ENCODE measurements around the gene OR6N1.

OR6N1 gene

DNA sequence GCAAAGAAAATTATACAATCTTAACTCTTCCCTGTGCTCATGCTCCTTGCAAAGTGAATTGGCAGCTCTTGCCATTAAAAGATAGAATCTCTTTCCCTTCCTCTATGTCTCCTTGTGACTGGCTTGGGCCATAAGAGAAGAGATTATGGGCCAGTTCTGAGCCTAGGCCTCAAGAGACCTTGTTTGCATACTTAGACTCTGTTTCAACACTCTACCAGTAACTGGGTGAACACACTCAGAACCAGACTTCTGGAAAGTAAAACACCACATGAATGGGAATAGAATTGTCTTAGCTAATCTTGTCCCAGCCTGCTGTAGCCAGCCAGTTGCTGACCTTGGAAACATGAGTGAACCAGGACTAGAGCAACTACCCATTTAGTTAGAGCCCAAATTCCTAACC lies 36.1 kb downstream of the OR6N1 start:
- no peak for DNase-seq

DNA sequence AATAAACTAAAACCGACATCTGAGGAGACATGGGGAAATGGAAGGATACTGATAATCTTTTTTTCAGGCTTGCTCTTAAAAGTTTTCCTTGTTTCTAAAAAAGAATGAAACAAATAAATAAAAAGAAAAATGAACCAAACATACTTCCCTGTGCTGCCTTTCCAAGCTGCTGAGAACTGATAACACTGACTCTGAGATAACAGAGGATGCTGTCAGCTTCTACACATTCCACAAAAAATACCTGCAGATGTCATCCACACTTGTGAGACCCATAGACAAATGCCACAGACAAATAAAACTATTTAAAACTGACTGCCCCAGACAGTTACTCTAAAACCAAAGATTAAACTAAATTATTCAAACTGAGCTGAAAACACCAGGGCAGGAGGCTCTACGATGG lies 39.5 kb downstream of the OR6N1 start:
- DNase-seq, result no peak

DNA sequence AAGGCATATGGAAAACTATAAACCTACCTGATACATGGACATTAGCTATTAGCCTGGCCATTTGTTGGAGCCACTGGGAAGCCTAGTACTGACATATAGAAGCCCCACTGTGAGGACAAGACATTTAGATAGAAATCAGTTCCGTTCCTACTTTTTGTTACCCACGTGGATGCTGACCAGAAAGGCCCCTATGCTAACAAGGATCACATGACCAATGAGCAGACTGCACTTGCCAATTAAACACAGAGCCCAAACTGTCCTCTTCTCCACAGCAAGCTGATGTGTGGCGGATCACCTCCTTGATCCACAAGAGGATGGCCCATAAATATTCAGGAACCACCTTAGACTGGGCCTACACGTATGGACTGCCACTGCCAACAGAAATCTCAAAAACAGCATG lies 40.3 kb downstream of the OR6N1 start:
- DNase-seq, result no peak

DNA sequence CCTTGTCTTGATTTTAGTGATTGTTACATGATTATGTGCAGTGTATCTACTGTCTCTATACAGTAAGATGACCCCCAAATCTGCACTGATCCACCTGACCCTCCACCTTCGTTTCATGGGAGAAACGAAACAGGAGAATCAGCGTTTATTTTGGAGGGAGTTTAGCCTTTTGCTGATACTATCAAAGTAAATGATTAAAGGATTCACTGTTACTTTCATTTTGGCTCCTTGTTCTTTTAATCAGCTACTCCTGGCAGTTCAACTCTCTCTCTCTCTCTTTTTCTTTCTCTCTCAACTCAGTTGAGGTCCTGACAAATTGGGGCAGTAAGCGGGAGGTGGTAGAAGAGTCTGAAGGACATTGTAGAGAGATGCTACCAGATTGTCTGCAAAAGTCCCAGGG lies 41.5 kb downstream of the OR6N1 start:
- DNase-seq, result no peak

DNA sequence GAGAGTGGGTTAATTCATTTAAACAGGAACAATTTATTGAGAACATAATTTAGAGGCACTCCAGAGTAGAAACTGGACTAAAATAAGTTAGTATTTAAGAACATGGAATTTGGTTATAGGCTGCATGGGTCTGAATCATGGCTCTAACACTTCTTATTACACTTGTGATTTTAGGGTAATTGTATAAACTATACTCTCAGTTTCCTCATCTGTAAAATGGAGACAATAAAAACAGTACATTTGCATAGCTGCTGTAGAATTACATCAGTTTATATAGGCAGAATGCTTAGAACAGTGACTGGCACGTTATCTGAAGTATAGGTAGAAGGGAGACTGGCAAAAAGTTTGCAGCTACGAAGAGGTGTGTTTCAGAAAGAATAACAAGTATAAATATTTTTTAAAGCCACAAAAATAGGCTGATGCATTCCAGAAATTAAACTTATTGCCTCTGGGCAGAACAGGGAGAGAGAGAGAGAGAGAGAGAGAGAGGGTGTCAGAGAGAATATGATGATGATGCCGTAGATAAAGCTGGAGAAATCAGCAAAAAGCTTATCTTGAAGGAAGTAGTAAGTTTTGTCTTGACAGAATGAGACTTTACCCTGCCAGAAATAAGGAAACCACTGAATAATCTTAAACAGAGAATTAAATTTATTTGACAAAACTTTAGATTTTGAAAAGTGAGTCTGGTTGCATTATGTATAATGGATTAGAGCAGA lies 43.3 kb downstream of the OR6N1 start:
- DNase-seq, result no peak

DNA sequence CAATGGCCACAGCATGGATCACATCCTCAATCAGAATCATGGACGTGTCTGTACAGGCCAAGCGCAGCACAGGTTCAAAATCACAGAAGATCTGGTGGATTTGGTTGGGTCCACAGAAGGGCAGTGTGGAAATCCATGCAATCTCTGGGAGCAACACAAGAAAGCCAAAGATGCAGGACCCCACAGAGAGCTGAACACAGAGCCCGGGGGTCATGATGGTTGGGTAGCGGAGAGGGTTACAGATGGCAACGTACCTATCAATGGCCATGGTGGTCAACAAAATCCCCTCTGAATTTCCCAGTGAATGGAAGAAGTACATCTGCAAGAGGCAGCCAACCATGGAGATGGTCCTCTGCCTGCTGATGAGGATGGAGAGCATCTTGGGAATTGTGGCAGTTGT lies 47.6 kb downstream of the OR6N1 start:
- DNase-seq, result no peak

DNA sequence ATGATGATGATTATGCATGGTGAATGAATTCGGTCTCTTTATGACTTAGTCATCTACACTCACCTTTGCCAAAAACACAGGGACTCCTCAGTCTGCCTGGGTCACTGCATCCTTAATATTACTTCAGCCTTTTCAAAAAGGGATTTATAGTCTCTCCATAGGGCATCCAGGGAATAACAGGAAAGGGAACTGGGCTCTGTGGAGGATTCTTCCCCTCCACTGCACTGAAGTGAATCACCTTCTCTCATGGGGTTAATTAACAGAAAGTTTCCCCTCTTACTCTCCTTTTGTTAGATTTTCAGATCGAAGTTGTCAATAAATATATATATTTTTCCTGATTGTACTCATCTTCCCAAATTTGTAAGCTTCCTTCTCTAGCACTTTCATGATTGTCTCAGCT lies 51.4 kb downstream of the OR6N1 start, which contains the start of gene OR6K3:
Gene OR6K3 (minus strand): TSS at position 101 of the 400 bp plus-strand sequence. CDS start 2,605 bp downstream, outside the sequence.
- no peak for DNase-seq

DNA sequence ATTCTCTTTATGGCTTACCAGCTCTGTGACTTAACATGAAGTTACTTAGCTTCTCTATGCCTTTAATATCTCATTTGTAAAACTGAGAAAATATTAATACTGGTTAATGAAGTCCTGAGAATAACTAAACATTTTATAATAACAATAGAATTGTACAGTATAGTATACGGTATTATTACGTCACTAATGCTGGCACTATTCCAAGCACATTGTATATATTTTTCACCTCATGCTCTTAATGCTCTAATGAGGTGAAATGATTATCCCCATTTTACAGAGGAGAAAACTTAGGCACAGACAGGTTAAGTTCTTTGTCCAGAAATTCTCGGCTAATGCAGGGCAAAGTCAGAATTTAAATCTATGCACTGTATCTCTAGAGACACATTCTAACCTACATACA lies 52.3 kb downstream of the OR6N1 start:
- no peak for DNase-seq

DNA sequence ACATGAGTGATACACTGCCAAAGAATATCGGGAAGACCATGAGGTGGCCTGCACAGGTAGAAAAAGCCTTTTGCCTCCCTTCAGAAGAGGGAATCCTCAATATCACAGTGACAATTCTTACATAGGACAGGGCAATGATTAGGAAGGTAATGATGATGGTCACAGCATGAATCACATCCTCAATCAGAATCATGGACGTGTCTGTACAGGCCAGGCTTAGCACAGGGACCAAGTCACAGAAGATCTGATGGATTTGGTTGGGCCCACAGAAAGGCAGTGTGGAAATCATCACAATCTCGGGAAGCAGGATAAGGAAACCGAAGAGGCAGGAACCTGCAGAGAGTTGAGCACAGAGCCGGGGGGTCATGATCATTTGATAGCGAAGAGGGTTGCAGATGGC lies 54.7 kb downstream of the OR6N1 start:
- no peak for DNase-seq

DNA sequence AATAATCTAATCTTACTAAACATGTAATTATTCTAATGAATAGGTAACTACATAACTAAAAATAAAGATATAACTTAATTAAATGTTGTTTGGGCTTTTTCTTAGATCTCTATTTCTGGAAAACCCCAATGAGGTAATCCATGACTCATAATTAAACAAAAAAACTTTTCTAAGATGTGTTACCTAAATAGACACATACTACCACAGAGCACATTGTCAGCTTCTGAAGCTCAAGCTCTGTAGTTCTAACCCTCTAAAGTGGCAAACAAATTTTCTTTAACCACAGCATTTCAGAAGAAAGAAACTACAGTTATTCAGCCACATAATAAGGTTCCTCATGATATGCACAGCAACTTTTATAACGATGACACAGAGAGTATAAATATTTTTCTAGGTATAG lies 55.7 kb downstream of the OR6N1 start:
- DNase-seq, result no peak

DNA sequence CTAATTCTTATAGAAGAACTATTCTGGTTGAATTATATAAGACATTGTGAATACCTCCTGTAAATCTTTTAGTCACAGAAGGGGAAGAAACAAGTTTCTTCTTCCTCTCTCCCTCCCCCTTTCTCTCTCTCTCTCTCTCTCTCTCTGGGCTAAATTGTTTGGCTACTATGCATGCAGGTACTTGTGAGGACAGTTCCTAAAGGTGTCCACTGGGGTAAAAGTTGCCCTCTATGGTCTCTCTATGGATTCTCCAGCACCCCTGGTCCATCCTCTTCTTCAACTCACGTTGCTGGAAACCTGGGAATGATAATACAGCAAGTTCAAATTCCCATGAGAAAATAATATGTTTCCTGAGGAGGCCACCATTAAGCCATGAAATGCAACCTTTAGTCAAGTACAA lies 57.2 kb downstream of the OR6N1 start:
- DNase-seq, result no peak
